K562 (cell line): Measurements from ENCODE around the gene CNTN5. TPM values are rescaled to one million over a fixed set of nuclear protein-coding genes. Genes with fewer than 3 reads are reported as not detected.

Experiments
- ATAC-seq: fragments of 200-7000 bp; cut with Tn5 transposase; 3 replicates; pipeline ENCODE4 v1.9.1; 2020; ENCODE audit warnings: moderate library complexity
- BruUV-seq: library from RNA; stranded (reverse); fragments of 400-500 nt; replicated peaks from 2 replicates; lab custom pipeline; 2021; lab: Mats Ljungman, UMichigan
- CTCF ChIA-PET: fragments of 300-600 bp; formaldehyde crosslinking; extraction: SDS; loops from one replicate; lab custom pipeline; 2021; ENCODE audit warnings: low intra/inter-chr PET ratio; lab: Yijun Ruan, JAX
- POLR2A ChIA-PET: fragments of 300-600, 350-650 bp; sonication (Branson Sonifier 250); formaldehyde crosslinking; extraction: SDS; loops from one replicate; lab custom pipeline; 2021; ENCODE audit warnings: antibody characterized with exemption, inconsistent platforms; lab: Yijun Ruan, JAX
- DNase-seq, 4 experiments: peaks; one replicate each; pipeline versions ENCODE4 v3.0.0 to v3.0.0-alpha.2; 2011 to 2018; ENCODE audit warnings: low spot score in 3 of 4, mixed read lengths in 3 of 4; ENCODE audit errors: extremely low read depth in 1 of 4
- FAIRE-seq: peaks from 2 replicates; lab custom pipeline; 2011; peaks lifted over from hg19 to GRCh38; lab: Jason Lieb, UNC
- H2AFZ ChIP-seq: 2 replicates; pipeline ENCODE4 v1.6.0; 2011; ENCODE audit warnings: low read depth, low read length, control low read depth, inconsistent platforms
- H3K27ac ChIP-seq: fragments of 200-600 bp; 3 replicates; pipeline ENCODE4 v1.8.0; 2011; ENCODE audit warnings: low read depth, mild to moderate bottlenecking, control low read depth, inconsistent platforms, low read length, moderate library complexity, mixed read lengths; ENCODE audit errors: extremely low read depth
- H3K27me3 ChIP-seq, 2 experiments: fragments of 300-600 bp in 1 of 2; 2 replicates in 1 of 2; 3 replicates in 1 of 2; pipeline versions ENCODE4 v1.6.0 to v1.8.0; 2011; ENCODE audit warnings: inconsistent platforms in 2 of 2, low read length in 2 of 2, mild to moderate bottlenecking in 1 of 2, mixed read lengths in 1 of 2, moderate library complexity in 1 of 2; ENCODE audit not compliant: control insufficient read depth in 2 of 2, insufficient read depth in 2 of 2
- H3K36me3 ChIP-seq: fragments of 300-600 bp; 3 replicates; pipeline ENCODE4 v1.8.0; 2011; ENCODE audit warnings: mild to moderate bottlenecking, low read length, inconsistent platforms; ENCODE audit not compliant: control insufficient read depth, insufficient read depth
- H3K4me1 ChIP-seq, 2 experiments: fragments of 200-600 bp in 1 of 2; replicated peaks in 1 of 2; 2 replicates in 1 of 2; 3 replicates in 1 of 2; pipeline versions ENCODE4 v1.5.1 to v1.8.0; 2011; ENCODE audit warnings: inconsistent platforms in 2 of 2, low read length in 2 of 2, mild to moderate bottlenecking in 1 of 2, mixed read lengths in 1 of 2, moderate library complexity in 1 of 2; ENCODE audit not compliant: control insufficient read depth in 2 of 2, insufficient read depth in 2 of 2
- H3K4me2 ChIP-seq: 2 replicates; pipeline ENCODE4 v1.6.1; 2011; ENCODE audit warnings: low read length, control low read depth, inconsistent platforms, mixed read lengths; ENCODE audit not compliant: insufficient read depth
- H3K4me3 ChIP-seq: fragments of 200-600 bp; sonication (generic), shearing (Covaris generic); 2 replicates; pipeline ENCODE4 v1.5.1; 2016; ENCODE audit warnings: control low read depth, inconsistent platforms
- H3K79me2 ChIP-seq: fragments of 200-600 bp; 3 replicates; pipeline ENCODE4 v1.8.0; 2011; ENCODE audit warnings: low read length, inconsistent platforms; ENCODE audit not compliant: control insufficient read depth, insufficient read depth
- H3K9ac ChIP-seq, 2 experiments: 2 replicates each; pipeline versions ENCODE4 v1.6.0 to v1.6.1; 2011; ENCODE audit warnings: low read depth in 2 of 2, low read length in 2 of 2, control low read depth in 1 of 2, inconsistent platforms in 1 of 2, mild to moderate bottlenecking in 1 of 2, mixed read lengths in 1 of 2; ENCODE audit not compliant: insufficient read depth in 1 of 2
- H3K9me1 ChIP-seq: one replicate; pipeline ENCODE4 v1.6.0; 2011; ENCODE audit warnings: inconsistent platforms, mild to moderate bottlenecking, low read length, moderate library complexity; ENCODE audit not compliant: control insufficient read depth, insufficient read depth
- H3K9me3 ChIP-seq: replicated peaks from 2 replicates; pipeline ENCODE4 v1.5.1; 2011; ENCODE audit warnings: low read depth, low read length, inconsistent platforms; ENCODE audit not compliant: control insufficient read depth, insufficient read depth
- H4K20me1 ChIP-seq: replicated peaks from 2 replicates; pipeline ENCODE4 v1.6.1; 2011; ENCODE audit warnings: low read length, inconsistent platforms, mixed read lengths; ENCODE audit not compliant: control insufficient read depth, insufficient read depth
- CEBPB ChIP-seq: fragments of 450-650 bp; IDR thresholded peaks from 2 replicates; pipeline ENCODE4 v1.6.1; 2016; ENCODE audit warnings: missing genetic modification characterization, missing compliant biosample characterization
- HMG20B ChIP-seq: fragments of 250-450 bp; sonication (Bioruptor Pico); IDR thresholded peaks from 2 replicates; pipeline ENCODE4 v1.5.0; 2021; ENCODE audit warnings: mild to moderate bottlenecking
- KLF13 ChIP-seq: fragments of 450-650 bp; IDR thresholded peaks from 2 replicates; pipeline ENCODE4 v1.6.1; 2016; ENCODE audit warnings: missing genetic modification characterization, low read depth, mild to moderate bottlenecking, missing compliant biosample characterization, moderate library complexity, borderline replicate concordance
- PHF8 ChIP-seq: fragments of 200-600 bp; sonication (generic); IDR thresholded peaks from 2 replicates; pipeline ENCODE4 v1.6.1; 2012; ENCODE audit warnings: mixed run types, mild to moderate bottlenecking, inconsistent platforms, low read length, moderate library complexity, borderline replicate concordance
- SREBF1 ChIP-seq: fragments of 150-350 bp; IDR thresholded peaks from 2 replicates; pipeline ENCODE4 v1.6.1; 2014; ENCODE audit warnings: antibody characterized with exemption, low read depth, low read length, borderline replicate concordance
- STAT5A ChIP-seq: IDR thresholded peaks from 2 replicates; pipeline ENCODE4 v1.6.1; 2012; ENCODE audit warnings: low read length, inconsistent platforms, borderline replicate concordance
- ZNF232 ChIP-seq: sonication (generic); formaldehyde crosslinking; IDR thresholded peaks from 2 replicates; pipeline ENCODE4 v1.8.0; 2022; ENCODE audit warnings: mild to moderate bottlenecking, missing genetic modification reagents
- ZNF431 ChIP-seq: sonication (generic); formaldehyde crosslinking; IDR thresholded peaks from 2 replicates; pipeline ENCODE4 v1.8.0; 2022; ENCODE audit warnings: mild to moderate bottlenecking, missing genetic modification reagents
- WGBS: fragments of 100-300 bp; shearing (Covaris generic); methylation state at CpG from one replicate; pipeline ENCODE4 v1.1.6; 2016; ENCODE audit warnings: low coverage, mixed read lengths; ENCODE audit not compliant: insufficient coverage; ENCODE audit errors: missing lambda C conversion rate; 5-methylcytosine and 5-hydroxymethylcytosine counted together
- in situ Hi-C: fragments of 300-500 bp; cut with MboI; formaldehyde crosslinking; loops from 4 replicates; pipeline ENCODE4 v1.15.0; 2018; ENCODE audit warnings: inconsistent platforms, mixed read lengths
- intact Hi-C: fragments of 100-400 bp; cut with micrococcal nuclease; formaldehyde crosslinking; loops from 2 replicates; pipeline ENCODE4 v1.14.2; 2022
- polyA plus RNA-seq, 8 experiments: library from polyadenylated mRNA; depleted of rRNA in 4 of 8; stranded (reverse) in 5 of 8; unstranded in 3 of 8; fragments of >200 nt; fragmentation: Nextera tagmentation in 2 of 8; fragmentation: Illumina TruSeq in 1 of 8; extraction: Ambion mirVana in 2 of 8; extraction: Trizol in 1 of 8; gene quantifications; 2 replicates each; pipeline versions ENCODE4 v1.2.1 to v1.2.3, GENCODE V29; 2011 to 2014; ENCODE audit warnings: inconsistent platforms in 1 of 8, missing spikeins in 1 of 8
- total RNA-seq, 7 experiments: library from RNA; depleted of rRNA in 6 of 7; stranded (reverse); fragments of >200 nt in 6 of 7; fragmentation: Illumina TruSeq in 2 of 7; extraction: Trizol in 2 of 7; gene quantifications; 2 replicates each; pipeline versions ENCODE4 v1.2.1 to v1.2.3, GENCODE V29; 2011 to 2021; ENCODE audit warnings: low replicate concordance in 1 of 7

CNTN5 gene
- total and polyA plus RNA-seq, 9 of the 15 experiments (the other 6 are each of a cell fraction or from before 2014, with no cell fraction given), result 0.03 TPM; not detected in 8

- Histone ChIP-seq H3K36me3 (no peaks in the 10 kb centered on the region), H3K9ac (no peak overlapping the region), H3K9me3 (no peaks in the 10 kb centered on the region; the same call in 1 of the 2 replicates), H3K4me2 (no peak overlapping the region), H4K20me1 (no peaks in the 10 kb centered on the region), H3K79me2 (no peaks in the 10 kb centered on the region), H3K27ac (no peak overlapping the region), H2AFZ (no peak overlapping the region), H3K9me1 (no peaks in the 10 kb centered on the region), H3K27me3 (no peaks in the 10 kb centered on the region), H3K4me3 (no peak overlapping the region), H3K4me1 (no peaks in the 10 kb centered on the region)
- intact Hi-C loops, result no loop called here
- ChIA-PET CTCF (no interaction called here), POLR2A (no interaction called here)
- no peak for TF ChIP-seq ZNF431 (CRISPR knock-in tag)
- TF ChIP-seq ZNF232 (CRISPR knock-in tag), result no peak
- ATAC-seq (no peak), FAIRE-seq (no peak), DNase-seq (no peak)
- BruUV-seq, result no TSS peak
- no CpG with 5 or more reads among the region's 1 CpG for WGBS
- in situ Hi-C loops, result no loop called here
Observed at GRCh38 chr11:99968336-99968735, 947.6 kb downstream of the CNTN5 start.

GRCh38 chr11:99973993-99974392 lies 953.2 kb downstream of the CNTN5 start:
- ChIA-PET POLR2A (no interaction called here), CTCF (no interaction called here)
- H3K79me2 ChIP-seq, result no peaks in the 10 kb centered on the region
- no peak for FAIRE-seq
- H3K4me2 ChIP-seq, result no peak overlapping the region
- no peak overlapping the region for H3K27ac ChIP-seq
- H3K27me3 ChIP-seq, result no peaks in the 10 kb centered on the region
- no peak for DNase-seq
- in situ Hi-C loops (no loop called here), intact Hi-C loops (no loop called here)
- 0% methylated on average over 4 of the region's 4 CpGs for WGBS
- no peak overlapping the region for H2AFZ ChIP-seq
- no peaks in the 10 kb centered on the region for H3K4me1 ChIP-seq
- H3K9ac ChIP-seq, result no peak overlapping the region
- no TSS peak for BruUV-seq
- TF ChIP-seq SREBF1 (no peak), CEBPB (tag) (no peak), STAT5A (no peak), PHF8 (no peak), HMG20B (CRISPR knock-in tag) (no peak), KLF13 (no peak)
- no peaks in the 10 kb centered on the region for H3K36me3 ChIP-seq
- no peak for ATAC-seq
- no peak overlapping the region for H3K4me3 ChIP-seq
- H4K20me1 ChIP-seq, result no peaks in the 10 kb centered on the region
- H3K9me1 ChIP-seq, result no peaks in the 10 kb centered on the region
- H3K9me3 ChIP-seq, result 0 out of 2 replicates have a peak, but pooled peaks cover 2% of the 10 kb centered on the region
